Measurements from ENCODE around the gene SHROOM3.

DNA sequence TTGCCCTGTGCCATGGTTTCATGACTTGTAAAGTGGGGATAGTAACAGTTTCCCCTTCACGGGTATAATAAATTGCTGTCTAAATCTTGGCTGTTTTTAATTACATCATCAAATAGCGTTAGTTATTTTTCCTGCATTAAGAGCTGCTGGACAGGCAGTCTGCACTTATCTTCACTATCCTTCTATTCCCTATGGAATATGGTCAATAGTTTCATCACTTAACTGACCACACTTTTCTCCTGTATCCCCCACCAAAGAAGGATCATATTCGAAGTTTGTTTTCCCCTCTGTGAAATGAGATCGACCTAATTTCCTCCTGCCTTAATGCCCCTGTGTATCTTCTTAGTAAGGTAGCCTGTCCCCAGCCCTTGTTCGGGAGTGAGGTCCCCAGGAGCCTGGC, 133.2 kb downstream of the SHROOM3 start:
- TF ChIP-seq, protein P1, sequence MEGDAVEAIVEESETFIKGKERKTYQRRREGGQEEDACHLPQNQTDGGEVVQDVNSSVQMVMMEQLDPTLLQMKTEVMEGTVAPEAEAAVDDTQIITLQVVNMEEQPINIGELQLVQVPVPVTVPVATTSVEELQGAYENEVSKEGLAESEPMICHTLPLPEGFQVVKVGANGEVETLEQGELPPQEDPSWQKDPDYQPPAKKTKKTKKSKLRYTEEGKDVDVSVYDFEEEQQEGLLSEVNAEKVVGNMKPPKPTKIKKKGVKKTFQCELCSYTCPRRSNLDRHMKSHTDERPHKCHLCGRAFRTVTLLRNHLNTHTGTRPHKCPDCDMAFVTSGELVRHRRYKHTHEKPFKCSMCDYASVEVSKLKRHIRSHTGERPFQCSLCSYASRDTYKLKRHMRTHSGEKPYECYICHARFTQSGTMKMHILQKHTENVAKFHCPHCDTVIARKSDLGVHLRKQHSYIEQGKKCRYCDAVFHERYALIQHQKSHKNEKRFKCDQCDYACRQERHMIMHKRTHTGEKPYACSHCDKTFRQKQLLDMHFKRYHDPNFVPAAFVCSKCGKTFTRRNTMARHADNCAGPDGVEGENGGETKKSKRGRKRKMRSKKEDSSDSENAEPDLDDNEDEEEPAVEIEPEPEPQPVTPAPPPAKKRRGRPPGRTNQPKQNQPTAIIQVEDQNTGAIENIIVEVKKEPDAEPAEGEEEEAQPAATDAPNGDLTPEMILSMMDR (IDR thresholded peaks at IDR 0.05), result no peak
- no peak for TF ChIP-seq POLR2A (IDR thresholded peaks at IDR 0.05)

Measured in Peyer's patch (tissue), 4 donors.